ENCODE data around the gene CYGB.

DNA sequence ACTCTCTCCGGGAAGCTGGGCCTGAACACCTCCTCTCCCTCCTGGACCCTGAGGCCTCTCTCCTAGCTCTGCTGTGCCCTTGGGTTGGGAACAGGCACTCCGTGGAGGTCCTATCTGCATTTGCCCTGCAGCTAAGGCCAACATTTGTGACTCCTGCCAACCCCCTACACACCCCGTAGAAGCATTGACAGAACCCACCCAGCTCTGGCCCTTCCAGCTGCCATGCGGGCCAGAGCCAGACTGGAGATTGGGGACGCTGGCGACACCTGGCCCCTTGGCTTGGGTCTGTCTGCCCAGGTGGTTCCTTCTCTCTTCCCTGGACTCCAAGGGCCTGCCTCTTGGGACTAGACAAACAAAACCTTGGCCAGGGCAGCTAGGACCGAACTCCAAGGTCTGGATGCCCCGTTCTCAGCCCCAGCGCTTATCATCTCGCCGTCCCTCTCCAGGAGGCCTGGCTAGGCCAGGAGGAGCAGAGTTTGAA lies 35.6 kb downstream of the CYGB start:
- TF ChIP-seq ZBTB7A (CRISPR knock-in tag; IDR thresholded peaks at IDR 0.05) (no peak; the same call in 1 of the 2 replicates), POLR2A (IDR thresholded peaks at IDR 0.05; ENCODE audit: insufficient read depth in 1 of 2, low read depth in 2 of 2, low read length in 2 of 2) (no peak), TCF12 (IDR thresholded peaks at IDR 0.05) (no peak), TCF12 (CRISPR knock-in tag; IDR thresholded peaks at IDR 0.05) (no peak), ZNF549 (CRISPR knock-in tag; IDR thresholded peaks at IDR 0.05) (no peak)
- TF ChIP-seq, protein P1, sequence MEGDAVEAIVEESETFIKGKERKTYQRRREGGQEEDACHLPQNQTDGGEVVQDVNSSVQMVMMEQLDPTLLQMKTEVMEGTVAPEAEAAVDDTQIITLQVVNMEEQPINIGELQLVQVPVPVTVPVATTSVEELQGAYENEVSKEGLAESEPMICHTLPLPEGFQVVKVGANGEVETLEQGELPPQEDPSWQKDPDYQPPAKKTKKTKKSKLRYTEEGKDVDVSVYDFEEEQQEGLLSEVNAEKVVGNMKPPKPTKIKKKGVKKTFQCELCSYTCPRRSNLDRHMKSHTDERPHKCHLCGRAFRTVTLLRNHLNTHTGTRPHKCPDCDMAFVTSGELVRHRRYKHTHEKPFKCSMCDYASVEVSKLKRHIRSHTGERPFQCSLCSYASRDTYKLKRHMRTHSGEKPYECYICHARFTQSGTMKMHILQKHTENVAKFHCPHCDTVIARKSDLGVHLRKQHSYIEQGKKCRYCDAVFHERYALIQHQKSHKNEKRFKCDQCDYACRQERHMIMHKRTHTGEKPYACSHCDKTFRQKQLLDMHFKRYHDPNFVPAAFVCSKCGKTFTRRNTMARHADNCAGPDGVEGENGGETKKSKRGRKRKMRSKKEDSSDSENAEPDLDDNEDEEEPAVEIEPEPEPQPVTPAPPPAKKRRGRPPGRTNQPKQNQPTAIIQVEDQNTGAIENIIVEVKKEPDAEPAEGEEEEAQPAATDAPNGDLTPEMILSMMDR (CRISPR knock-in tag; IDR thresholded peaks at IDR 0.05): no peak
- TF ChIP-seq, protein P2, sequence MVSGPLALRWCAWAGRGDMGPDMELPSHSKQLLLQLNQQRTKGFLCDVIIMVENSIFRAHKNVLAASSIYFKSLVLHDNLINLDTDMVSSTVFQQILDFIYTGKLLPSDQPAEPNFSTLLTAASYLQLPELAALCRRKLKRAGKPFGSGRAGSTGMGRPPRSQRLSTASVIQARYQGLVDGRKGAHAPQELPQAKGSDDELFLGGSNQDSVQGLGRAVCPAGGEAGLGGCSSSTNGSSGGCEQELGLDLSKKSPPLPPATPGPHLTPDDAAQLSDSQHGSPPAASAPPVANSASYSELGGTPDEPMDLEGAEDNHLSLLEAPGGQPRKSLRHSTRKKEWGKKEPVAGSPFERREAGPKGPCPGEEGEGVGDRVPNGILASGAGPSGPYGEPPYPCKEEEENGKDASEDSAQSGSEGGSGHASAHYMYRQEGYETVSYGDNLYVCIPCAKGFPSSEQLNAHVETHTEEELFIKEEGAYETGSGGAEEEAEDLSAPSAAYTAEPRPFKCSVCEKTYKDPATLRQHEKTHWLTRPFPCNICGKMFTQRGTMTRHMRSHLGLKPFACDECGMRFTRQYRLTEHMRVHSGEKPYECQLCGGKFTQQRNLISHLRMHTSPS (CRISPR knock-in tag; IDR thresholded peaks at IDR 0.05; ENCODE audit: low read depth): no peak
- TF ChIP-seq, protein P3, sequence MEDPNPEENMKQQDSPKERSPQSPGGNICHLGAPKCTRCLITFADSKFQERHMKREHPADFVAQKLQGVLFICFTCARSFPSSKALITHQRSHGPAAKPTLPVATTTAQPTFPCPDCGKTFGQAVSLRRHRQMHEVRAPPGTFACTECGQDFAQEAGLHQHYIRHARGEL (CRISPR knock-in tag; IDR thresholded peaks at IDR 0.05): no peak
